Esophagus squamous epithelium (tissue), 5 donors: Measurements from ENCODE around the gene SPDL1. TPM values are rescaled to one million over a fixed set of nuclear protein-coding genes. Genes with fewer than 3 reads are reported as not detected.

Source experiments
- DNase-seq: peaks from one replicate; lab custom pipeline; 2025; lab: John Stamatoyannopoulos, UW
- H3K27ac ChIP-seq, 4 donors: fragments of 200-600 bp; sonication (generic); one replicate each; pipeline ENCODE4 v1.5.1; 2016 to 2019; ENCODE audit warnings: mild to moderate bottlenecking in 1 of 4
- H3K27me3 ChIP-seq, 4 donors: fragments of 200-600 bp; sonication (generic); 1 replicate in 3 of 4; 2 replicates in 1 of 4; pipeline versions ENCODE4 v1.5.1 to v1.6.0; 2017 to 2021; ENCODE audit warnings: antibody characterized with exemption in 1 of 4
- H3K36me3 ChIP-seq, 3 donors: fragments of 200-600 bp; sonication (generic); one replicate each; pipeline ENCODE4 v1.5.1; 2016 to 2019
- H3K4me1 ChIP-seq, 3 donors: fragments of 200-600 bp; sonication (generic); one replicate each; pipeline ENCODE4 v1.5.1; 2017 to 2019
- H3K4me3 ChIP-seq, 4 donors: fragments of 200-600 bp; sonication (generic); 1 replicate in 3 of 4; 2 replicates in 1 of 4; pipeline ENCODE4 v1.5.1; 2016 to 2019; ENCODE audit warnings: mild to moderate bottlenecking in 2 of 4, moderate library complexity in 1 of 4
- H3K9me3 ChIP-seq, 3 donors: fragments of 200-600 bp; sonication (generic); one replicate each; pipeline ENCODE4 v1.5.1; 2016 to 2019
- CTCF ChIP-seq, 6 experiments: fragments of 450-650 bp in 4 of 6; fragments of 200-600 bp in 2 of 6; sonication (generic) in 2 of 6; IDR thresholded peaks; one replicate each; pipeline ENCODE4 v1.5.1; 2016 to 2019; ENCODE audit warnings: antibody characterized with exemption in 6 of 6, mild to moderate bottlenecking in 4 of 6, moderate library complexity in 4 of 6
- POLR2A ChIP-seq, 4 donors: fragments of 450-650 bp; IDR thresholded peaks; one replicate each; pipeline ENCODE4 v1.6.1; 2017; ENCODE audit warnings: antibody characterized with exemption in 4 of 4, mild to moderate bottlenecking in 4 of 4, moderate library complexity in 3 of 4
- WGBS, 2 donors: methylation state at CpG; one replicate each; pipeline ENCODE4 v1.1.5; 2018; 5-methylcytosine and 5-hydroxymethylcytosine counted together
- intact Hi-C: fragments of 100-400 bp; cut with DNase I; formaldehyde crosslinking; loops from one replicate; pipeline ENCODE4 v1.15.0; 2022
- total RNA-seq, 4 donors: library from RNA; depleted of rRNA; stranded (reverse); fragments of >200 nt; gene quantifications; one replicate each; pipeline ENCODE4 v1.1.0, GENCODE V29; 2016
- donor health status: DM: yes; HTN: yes; CAD: no.

SPDL1 gene
- total RNA-seq, 4 donors from 2014 or later = 4.9 to 26.1 (median 11.2) TPM

GRCh38 chr5:169602535-169602934 is 19.0 kb downstream of the SPDL1 start:
- TF ChIP-seq POLR2A (IDR thresholded peaks at IDR 0.05) (no peak), CTCF (IDR thresholded peaks at IDR 0.05) (no peak)
- intact Hi-C loops = no loop called here
- no peak for DNase-seq
- Histone ChIP-seq H3K36me3 (peaks cover 0 to 76% (median 0%) of the 10 kb centered on the region in 3 donors), H3K9me3 (no peaks in the 10 kb centered on the region), H3K4me3 (no peak overlapping the region), H3K4me1 (no peaks in the 10 kb centered on the region), H3K27ac (no peak overlapping the region), H3K27me3 (no peaks in the 10 kb centered on the region)

GRCh38 chr5:169606279-169606678 is 22.7 kb downstream of the SPDL1 start:
- no peaks in the 10 kb centered on the region for H3K4me1 ChIP-seq
- no peak overlapping the region for H3K27ac ChIP-seq
- TF ChIP-seq CTCF (IDR thresholded peaks at IDR 0.05) (no peak), POLR2A (IDR thresholded peaks at IDR 0.05) (no peak)
- H3K9me3 ChIP-seq = no peaks in the 10 kb centered on the region
- 79 to 90% methylated on average over 3 of the region's 3 CpGs for WGBS, 2 donors
- intact Hi-C loops = no loop called here
- H3K36me3 ChIP-seq = peaks cover 0 to 38% (median 0%) of the 10 kb centered on the region in 3 donors
- no peak overlapping the region for H3K4me3 ChIP-seq
- H3K27me3 ChIP-seq = peaks cover 0 to 5% (median 0%) of the 10 kb centered on the region in 4 donors
- DNase-seq = no peak

GRCh38 chr5:169607882-169608281 is 24.3 kb downstream of the SPDL1 start:
- Histone ChIP-seq H3K27me3 (peaks cover 0 to 5% (median 0%) of the 10 kb centered on the region in 4 donors), H3K36me3 (peaks cover 0 to 22% (median 0%) of the 10 kb centered on the region in 3 donors), H3K27ac (no peak overlapping the region), H3K9me3 (no peaks in the 10 kb centered on the region), H3K4me1 (no peaks in the 10 kb centered on the region), H3K4me3 (no peak overlapping the region)
- TF ChIP-seq CTCF (IDR thresholded peaks at IDR 0.05) (no peak), POLR2A (IDR thresholded peaks at IDR 0.05) (no peak)
- no peak for DNase-seq
- 81 to 84% methylated on average over 2 of the region's 2 CpGs for WGBS, 2 donors
- intact Hi-C loops = no loop called here

GRCh38 chr5:169609716-169610115 is 26.1 kb downstream of the SPDL1 start:
- 83% methylated on average over 1 of the region's 3 CpGs; no CpG with 5 or more reads in 1 of the 2 donors for WGBS, 2 donors
- Histone ChIP-seq H3K4me1 (no peaks in the 10 kb centered on the region), H3K27me3 (peaks cover 0 to 5% (median 0%) of the 10 kb centered on the region in 4 donors), H3K4me3 (no peak overlapping the region), H3K36me3 (peaks cover 0 to 4% (median 0%) of the 10 kb centered on the region in 3 donors), H3K27ac (no peak overlapping the region), H3K9me3 (no peaks in the 10 kb centered on the region)
- DNase-seq = no peak
- TF ChIP-seq POLR2A (IDR thresholded peaks at IDR 0.05) = no peak
- no peak for TF ChIP-seq CTCF (IDR thresholded peaks at IDR 0.05)
- intact Hi-C loops = no loop called here

- no peaks in the 10 kb centered on the region for H3K9me3 ChIP-seq
- WGBS, 2 donors = 67 to 72% methylated on average over 4 of the region's 4 CpGs
- H3K4me3 ChIP-seq = no peak overlapping the region
- H3K36me3 ChIP-seq = no peaks in the 10 kb centered on the region
- TF ChIP-seq POLR2A (IDR thresholded peaks at IDR 0.05) (no peak), CTCF (IDR thresholded peaks at IDR 0.05) (no peak)
- intact Hi-C loops = no loop called here
- peaks cover 0 to 5% (median 0%) of the 10 kb centered on the region in 4 donors for H3K27me3 ChIP-seq
- H3K27ac ChIP-seq = no peak overlapping the region
- H3K4me1 ChIP-seq = no peaks in the 10 kb centered on the region
- DNase-seq = no peak
Observed at GRCh38 chr5:169610606-169611005, 27.0 kb downstream of the SPDL1 start.
